ENCODE data around the gene EMC8. TPM values are rescaled to one million over a fixed set of nuclear protein-coding genes. Genes with fewer than 3 reads are reported as not detected.

EMC8 gene
- total RNA-seq, 1 donor from 2014 or later = 45.2 TPM

DNA sequence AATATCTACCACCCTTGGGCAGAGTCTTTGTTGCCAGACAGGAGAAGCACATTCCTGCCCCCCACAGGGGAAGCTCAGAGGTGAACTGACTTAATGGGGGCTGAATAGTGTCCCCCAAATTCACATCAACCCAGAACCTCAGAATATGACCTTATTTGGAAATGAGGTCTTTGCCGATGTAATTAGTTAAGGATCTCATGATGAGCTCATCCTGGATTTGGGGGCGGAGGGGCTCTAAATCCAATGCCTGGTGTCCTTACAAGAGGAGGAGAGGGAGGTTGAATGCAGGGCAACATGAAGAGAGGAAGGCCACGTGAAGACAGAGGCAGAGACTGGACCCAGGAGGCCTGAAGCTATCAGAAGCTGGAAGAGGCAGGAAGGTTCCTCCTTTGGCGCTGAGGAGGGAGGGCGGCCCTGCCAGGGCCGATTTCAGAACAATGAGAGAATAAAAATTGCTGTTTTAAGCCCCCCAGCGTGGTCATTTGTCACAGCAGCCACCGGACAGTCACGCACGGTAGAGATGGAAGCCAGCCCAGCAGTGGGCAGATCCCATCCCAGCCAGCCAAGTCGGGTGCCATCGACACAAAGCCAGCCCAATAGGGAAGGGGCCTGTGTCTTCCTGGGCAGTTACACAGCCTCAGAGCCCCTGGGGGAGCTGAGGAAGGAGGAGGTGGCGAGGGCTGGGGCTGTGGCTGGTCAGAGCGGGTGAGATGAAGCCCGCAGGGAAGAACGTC is 69.7 kb downstream of the EMC8 start:
- no peak for DNase-seq (ENCODE audit: low spot score, unreplicated experiment)
- Mint-ChIP-seq H3K4me3 (ENCODE audit: low read depth) (no peak overlapping the region), H3K9me3 (ENCODE audit: low read depth) (no peaks in the 10 kb centered on the region), H3K36me3 (ENCODE audit: insufficient read depth) (no peaks in the 10 kb centered on the region), H3K27me3 (peaks cover 31% of the 10 kb centered on the region), H3K4me1 (ENCODE audit: low read depth) (no peaks in the 10 kb centered on the region), H3K27ac (no peak overlapping the region)
- TF ChIP-seq, protein P1, sequence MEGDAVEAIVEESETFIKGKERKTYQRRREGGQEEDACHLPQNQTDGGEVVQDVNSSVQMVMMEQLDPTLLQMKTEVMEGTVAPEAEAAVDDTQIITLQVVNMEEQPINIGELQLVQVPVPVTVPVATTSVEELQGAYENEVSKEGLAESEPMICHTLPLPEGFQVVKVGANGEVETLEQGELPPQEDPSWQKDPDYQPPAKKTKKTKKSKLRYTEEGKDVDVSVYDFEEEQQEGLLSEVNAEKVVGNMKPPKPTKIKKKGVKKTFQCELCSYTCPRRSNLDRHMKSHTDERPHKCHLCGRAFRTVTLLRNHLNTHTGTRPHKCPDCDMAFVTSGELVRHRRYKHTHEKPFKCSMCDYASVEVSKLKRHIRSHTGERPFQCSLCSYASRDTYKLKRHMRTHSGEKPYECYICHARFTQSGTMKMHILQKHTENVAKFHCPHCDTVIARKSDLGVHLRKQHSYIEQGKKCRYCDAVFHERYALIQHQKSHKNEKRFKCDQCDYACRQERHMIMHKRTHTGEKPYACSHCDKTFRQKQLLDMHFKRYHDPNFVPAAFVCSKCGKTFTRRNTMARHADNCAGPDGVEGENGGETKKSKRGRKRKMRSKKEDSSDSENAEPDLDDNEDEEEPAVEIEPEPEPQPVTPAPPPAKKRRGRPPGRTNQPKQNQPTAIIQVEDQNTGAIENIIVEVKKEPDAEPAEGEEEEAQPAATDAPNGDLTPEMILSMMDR (IDR thresholded peaks at IDR 0.05; ENCODE audit: unreplicated experiment) = no peak

DNA sequence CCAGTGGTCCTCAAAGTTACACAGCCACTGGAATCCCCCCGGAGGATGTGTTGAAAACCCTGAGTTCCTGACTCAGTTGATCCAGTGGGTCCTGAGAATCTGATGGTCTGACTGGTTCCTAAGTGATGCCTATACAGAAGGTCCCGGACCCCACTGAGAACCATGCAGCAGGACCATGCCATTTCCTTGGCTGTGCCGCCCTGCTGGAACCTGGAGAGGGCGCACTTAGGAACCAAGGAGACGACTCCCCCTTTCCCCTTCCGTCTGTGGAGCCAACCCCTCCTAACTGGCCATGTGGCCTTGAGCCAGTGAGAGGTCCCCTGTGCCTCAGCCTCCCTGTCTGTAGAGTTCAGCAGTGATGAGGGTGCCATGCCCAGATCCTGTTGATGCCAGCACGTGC is 70.5 kb downstream of the EMC8 start:
- no peak for DNase-seq (ENCODE audit: low spot score, unreplicated experiment)
- peaks cover 35% of the 10 kb centered on the region for H3K27me3 Mint-ChIP-seq
- H3K4me1 Mint-ChIP-seq (ENCODE audit: low read depth) = no peaks in the 10 kb centered on the region

More for the DNA sequence above, 70.5 kb downstream of the EMC8 start:
- Mint-ChIP-seq H3K27ac (no peak overlapping the region), H3K9me3 (ENCODE audit: low read depth) (no peaks in the 10 kb centered on the region), H3K4me3 (ENCODE audit: low read depth) (no peak overlapping the region), H3K36me3 (ENCODE audit: insufficient read depth) (no peaks in the 10 kb centered on the region)
- TF ChIP-seq, protein P1 (IDR thresholded peaks at IDR 0.05; ENCODE audit: unreplicated experiment) = peak; percentile 24

Small RNA genes within 50 kb of the gene (microRNA-seq; reads per million reads assigned to microRNA genes)
- not detected for gene MIR1910 (ENCODE audit: borderline number of aligned reads, unreplicated experiment)

Other genes starting within 250 kb of the EMC8 start
- 136 and 143 TPM in 2 replicates for gene GSE1, start 186.2 kb downstream of the EMC8 start, total RNA-seq
- 20.9 and 22.3 TPM in 2 replicates for gene GINS2, start 110.6 kb downstream of the EMC8 start, total RNA-seq
- 0.42 and 0.65 TPM in 2 replicates for gene C16orf74, start 48.4 kb downstream of the EMC8 start, total RNA-seq
- 466 and 513 TPM in 2 replicates for gene COX4I1, start 151 bp upstream of the EMC8 start, total RNA-seq
- gene IRF8, start 99.6 kb upstream of the EMC8 start, total RNA-seq = 2.0 TPM in 2 replicates